ENCODE data around the gene SCAF4. TPM values are rescaled to one million over a fixed set of nuclear protein-coding genes. Genes with fewer than 3 reads are reported as not detected.
A peak's percentile ranks its signal among the peaks of the same experiment; 100 is the strongest.

Gene SCAF4
- total and polyA plus RNA-seq, 9 of the 15 experiments (the other 6 are each of a cell fraction or from before 2014, with no cell fraction given), result 2.3 to 55.7 (median 17.2) TPM

DNA sequence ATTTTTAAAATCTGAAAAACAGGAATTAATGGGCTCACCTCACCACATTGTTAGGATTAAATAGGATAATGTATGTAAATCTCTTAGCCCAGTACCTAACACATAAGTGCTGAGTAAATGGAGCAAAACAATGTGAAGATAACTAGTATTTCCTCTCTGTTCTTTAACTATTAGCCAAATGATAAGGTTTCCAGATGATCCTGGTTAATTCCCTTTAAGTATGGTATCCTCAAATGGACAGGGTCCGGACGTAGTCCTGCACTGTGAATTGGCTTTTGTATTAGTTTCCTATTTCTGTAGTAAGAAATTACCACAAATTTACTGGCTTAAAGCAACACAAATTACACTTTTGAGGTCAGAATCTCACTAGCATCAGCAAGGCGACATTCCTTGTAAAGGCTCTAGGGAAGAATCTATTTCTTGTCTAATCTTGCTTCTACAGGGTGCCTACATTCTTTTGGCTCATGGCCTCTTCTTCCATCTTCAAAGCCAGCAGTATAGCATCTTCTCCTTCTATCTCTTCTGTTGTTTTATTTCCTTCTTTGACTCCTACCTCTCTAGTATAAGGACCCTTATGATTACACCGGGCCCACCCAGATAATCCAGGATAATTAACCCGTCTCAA, 17.1 kb downstream of the SCAF4 start:
- Histone ChIP-seq H4K20me1 (replicated peaks; ENCODE audit: control insufficient read depth, insufficient read depth, low read length) (peaks cover 23% of the 10 kb centered on the region), H3K9me1 (ENCODE audit: control insufficient read depth, insufficient read depth, low read length) (no peaks in the 10 kb centered on the region), H3K36me3 (ENCODE audit: control insufficient read depth, insufficient read depth, low read length) (peaks cover 18% of the 10 kb centered on the region), H3K9me3 (replicated peaks; ENCODE audit: control insufficient read depth, insufficient read depth, low read depth, low read length) (no peaks in the 10 kb centered on the region), H3K4me2 (ENCODE audit: insufficient read depth, low read length) (peak overlapping the region; percentile 63), H3K4me1 (replicated peaks in 1 of 2; ENCODE audit: control insufficient read depth in 2 of 2, insufficient read depth in 2 of 2, low read length in 2 of 2) (peaks cover 3 to 56% of the 10 kb centered on the region in 2 experiments; a peak in 4 of 5 replicates), H2AFZ (ENCODE audit: low read depth, low read length) (no peak overlapping the region), H3K27ac (ENCODE audit: extremely low read depth, low read depth, low read length) (peak overlapping the region; percentile 86), H3K9ac (ENCODE audit: insufficient read depth in 1 of 2, low read depth in 2 of 2, low read length in 2 of 2) (peak overlapping the region in 1 of 2 experiments; percentile 60; a peak in 2 of 4 replicates), H3K79me2 (ENCODE audit: control insufficient read depth, insufficient read depth, low read length) (peaks cover 98% of the 10 kb centered on the region), H3K27me3 (ENCODE audit: control insufficient read depth in 2 of 2, insufficient read depth in 2 of 2, low read length in 2 of 2) (no peaks in the 10 kb centered on the region), H3K4me3 (no peak overlapping the region)
- DNase-seq (ENCODE audit: extremely low read depth in 1 of 4, low spot score in 3 of 4) (peak in 1 of 4 experiments; percentile 53), ATAC-seq (peak; percentile 68), FAIRE-seq (peak; percentile 57)
- in situ Hi-C loops (cut with MboI) (no loop called here), intact Hi-C loops (cut with micrococcal nuclease) (no loop called here)
- BruUV-seq (replicated peaks), result TSS peak; percentile 7
- CTCF ChIA-PET (ENCODE audit: low intra/inter-chr PET ratio), result interaction anchor here (0.5 kb wide), 1 partner anchor 20 kb away, joined by 3 read pairs; no protein-coding TSS in a partner anchor
- POLR2A ChIA-PET, result interaction anchor here (0.8 to 1.3 kb wide), 6 partner anchors 7 to 48 kb away, joined by 3 to 7 read pairs (median 3); no protein-coding TSS in a partner anchor
- WGBS (ENCODE audit: insufficient coverage, low coverage, missing lambda C conversion rate), result 23% methylated on average over 5 of the region's 5 CpGs
- TF ChIP-seq TCF3 (CRISPR knock-in tag; IDR thresholded peaks at IDR 0.05) (0 out of 2 replicates have a peak, but pooled peaks have one; percentile 4), KAT8 (IDR thresholded peaks at IDR 0.05; ENCODE audit: low read depth) (no peak), RCOR1 (IDR thresholded peaks at IDR 0.05; ENCODE audit: borderline replicate concordance in 1 of 2, low read depth in 2 of 2, low read length in 2 of 2) (peak in 1 of 2 experiments; percentile 31; a peak in 1 of 4 replicates), EHMT2 (IDR thresholded peaks at IDR 0.05) (peak; percentile 69; the same call in 1 of the 2 replicates), ZNF124 (CRISPR knock-in tag; IDR thresholded peaks at IDR 0.05) (no peak), TAL1 (IDR thresholded peaks at IDR 0.05) (peak; percentile 6; the same call in 1 of the 2 replicates), ZKSCAN8 (CRISPR knock-in tag; IDR thresholded peaks at IDR 0.05) (no peak), NFIC (IDR thresholded peaks at IDR 0.05) (peak; percentile 26; the same call in 1 of the 2 replicates), CBFA2T3 (IDR thresholded peaks at IDR 0.05) (peak; percentile 58; the same call in 1 of the 2 replicates), ZNF780A (CRISPR knock-in tag; IDR thresholded peaks at IDR 0.05) (no peak), EZH2 (IDR thresholded peaks at IDR 0.05; ENCODE audit: borderline replicate concordance, low read depth, low read length) (0 out of 2 replicates have a peak, but pooled peaks have one; percentile 18), FOSL1 (tag; conservative IDR thresholded peaks at IDR 0.05) (peak; percentile 73; the same call in 1 of the 2 replicates), PTTG1 (tag; IDR thresholded peaks at IDR 0.05; ENCODE audit: low read depth) (no peak), RNF2 (IDR thresholded peaks at IDR 0.05) (no peak), CTBP1 (IDR thresholded peaks at IDR 0.05; ENCODE audit: borderline replicate concordance) (peak; percentile 40; the same call in 1 of the 2 replicates), KDM1A (IDR thresholded peaks at IDR 0.05) (peak; percentile 30 to 46; a peak in 3 of 4 replicates)
- TF ChIP-seq, protein P1, sequence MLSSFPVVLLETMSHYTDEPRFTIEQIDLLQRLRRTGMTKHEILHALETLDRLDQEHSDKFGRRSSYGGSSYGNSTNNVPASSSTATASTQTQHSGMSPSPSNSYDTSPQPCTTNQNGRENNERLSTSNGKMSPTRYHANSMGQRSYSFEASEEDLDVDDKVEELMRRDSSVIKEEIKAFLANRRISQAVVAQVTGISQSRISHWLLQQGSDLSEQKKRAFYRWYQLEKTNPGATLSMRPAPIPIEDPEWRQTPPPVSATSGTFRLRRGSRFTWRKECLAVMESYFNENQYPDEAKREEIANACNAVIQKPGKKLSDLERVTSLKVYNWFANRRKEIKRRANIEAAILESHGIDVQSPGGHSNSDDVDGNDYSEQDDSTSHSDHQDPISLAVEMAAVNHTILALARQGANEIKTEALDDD (IDR thresholded peaks at IDR 0.05), result peak; percentile 96
- TF ChIP-seq, protein P2, sequence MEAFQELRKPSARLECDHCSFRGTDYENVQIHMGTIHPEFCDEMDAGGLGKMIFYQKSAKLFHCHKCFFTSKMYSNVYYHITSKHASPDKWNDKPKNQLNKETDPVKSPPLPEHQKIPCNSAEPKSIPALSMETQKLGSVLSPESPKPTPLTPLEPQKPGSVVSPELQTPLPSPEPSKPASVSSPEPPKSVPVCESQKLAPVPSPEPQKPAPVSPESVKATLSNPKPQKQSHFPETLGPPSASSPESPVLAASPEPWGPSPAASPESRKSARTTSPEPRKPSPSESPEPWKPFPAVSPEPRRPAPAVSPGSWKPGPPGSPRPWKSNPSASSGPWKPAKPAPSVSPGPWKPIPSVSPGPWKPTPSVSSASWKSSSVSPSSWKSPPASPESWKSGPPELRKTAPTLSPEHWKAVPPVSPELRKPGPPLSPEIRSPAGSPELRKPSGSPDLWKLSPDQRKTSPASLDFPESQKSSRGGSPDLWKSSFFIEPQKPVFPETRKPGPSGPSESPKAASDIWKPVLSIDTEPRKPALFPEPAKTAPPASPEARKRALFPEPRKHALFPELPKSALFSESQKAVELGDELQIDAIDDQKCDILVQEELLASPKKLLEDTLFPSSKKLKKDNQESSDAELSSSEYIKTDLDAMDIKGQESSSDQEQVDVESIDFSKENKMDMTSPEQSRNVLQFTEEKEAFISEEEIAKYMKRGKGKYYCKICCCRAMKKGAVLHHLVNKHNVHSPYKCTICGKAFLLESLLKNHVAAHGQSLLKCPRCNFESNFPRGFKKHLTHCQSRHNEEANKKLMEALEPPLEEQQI (IDR thresholded peaks at IDR 0.05), result no peak; the same call in 1 of the 2 replicates
- TF ChIP-seq, protein P3, sequence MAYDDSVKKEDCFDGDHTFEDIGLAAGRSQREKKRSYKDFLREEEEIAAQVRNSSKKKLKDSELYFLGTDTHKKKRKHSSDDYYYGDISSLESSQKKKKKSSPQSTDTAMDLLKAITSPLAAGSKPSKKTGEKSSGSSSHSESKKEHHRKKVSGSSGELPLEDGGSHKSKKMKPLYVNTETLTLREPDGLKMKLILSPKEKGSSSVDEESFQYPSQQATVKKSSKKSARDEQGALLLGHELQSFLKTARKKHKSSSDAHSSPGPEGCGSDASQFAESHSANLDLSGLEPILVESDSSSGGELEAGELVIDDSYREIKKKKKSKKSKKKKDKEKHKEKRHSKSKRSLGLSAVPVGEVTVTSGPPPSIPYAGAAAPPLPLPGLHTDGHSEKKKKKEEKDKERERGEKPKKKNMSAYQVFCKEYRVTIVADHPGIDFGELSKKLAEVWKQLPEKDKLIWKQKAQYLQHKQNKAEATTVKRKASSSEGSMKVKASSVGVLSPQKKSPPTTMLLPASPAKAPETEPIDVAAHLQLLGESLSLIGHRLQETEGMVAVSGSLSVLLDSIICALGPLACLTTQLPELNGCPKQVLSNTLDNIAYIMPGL (CRISPR knock-in tag; IDR thresholded peaks at IDR 0.05), result 0 out of 2 replicates have a peak, but pooled peaks have one; percentile 32

Measured in K562 (cell line).